ENCODE measurements around the gene TSPAN3. TPM values are rescaled to one million over a fixed set of nuclear protein-coding genes. Genes with fewer than 3 reads are reported as not detected.

The TSPAN3 gene
- total RNA-seq, 2 experiments from 2014 or later = 35.2 to 47.2 TPM

DNA sequence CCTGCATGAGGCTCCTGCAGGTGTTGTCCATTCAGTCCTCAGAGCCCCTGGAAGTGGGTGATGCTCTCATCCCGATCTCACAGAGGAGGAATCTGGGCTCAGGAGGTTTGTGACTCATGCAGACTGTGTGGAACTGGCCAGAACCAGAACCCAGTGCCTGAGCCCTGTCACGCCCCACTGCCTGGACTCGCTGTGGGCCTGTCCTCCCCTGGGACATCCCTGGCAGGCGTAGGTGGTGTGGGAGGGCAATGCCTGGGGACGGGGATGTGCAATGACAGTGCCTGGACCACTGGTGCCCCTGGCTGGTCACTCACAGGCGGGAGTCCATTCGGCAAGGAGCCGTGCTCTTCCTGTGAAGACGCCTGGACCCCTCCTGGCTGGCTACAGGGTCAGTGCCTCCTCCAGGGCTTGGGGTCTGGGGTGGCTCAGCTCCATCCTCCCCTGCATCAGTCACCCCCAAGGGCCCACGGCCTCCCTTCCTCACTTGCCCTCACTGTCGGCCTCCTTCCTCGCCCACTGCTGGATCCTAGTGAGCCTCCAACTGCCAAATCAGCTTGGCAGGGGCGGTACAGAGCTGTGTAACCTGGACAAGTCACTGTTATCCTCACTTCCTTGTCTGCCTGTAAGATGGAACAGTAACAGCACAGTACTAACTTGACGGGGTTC, 61.1 kb downstream of the TSPAN3 start:
- H3K4me2 ChIP-seq (ENCODE audit: low read length) = no peak overlapping the region
- H3K36me3 ChIP-seq (ENCODE audit: insufficient read depth, low read length) = no peaks in the 10 kb centered on the region
- H3K9me2 ChIP-seq (ENCODE audit: insufficient read depth, low read length) = no peaks in the 10 kb centered on the region
- H4K20me1 ChIP-seq (ENCODE audit: insufficient read depth, low read length) = no peaks in the 10 kb centered on the region
- TF ChIP-seq, protein P1, sequence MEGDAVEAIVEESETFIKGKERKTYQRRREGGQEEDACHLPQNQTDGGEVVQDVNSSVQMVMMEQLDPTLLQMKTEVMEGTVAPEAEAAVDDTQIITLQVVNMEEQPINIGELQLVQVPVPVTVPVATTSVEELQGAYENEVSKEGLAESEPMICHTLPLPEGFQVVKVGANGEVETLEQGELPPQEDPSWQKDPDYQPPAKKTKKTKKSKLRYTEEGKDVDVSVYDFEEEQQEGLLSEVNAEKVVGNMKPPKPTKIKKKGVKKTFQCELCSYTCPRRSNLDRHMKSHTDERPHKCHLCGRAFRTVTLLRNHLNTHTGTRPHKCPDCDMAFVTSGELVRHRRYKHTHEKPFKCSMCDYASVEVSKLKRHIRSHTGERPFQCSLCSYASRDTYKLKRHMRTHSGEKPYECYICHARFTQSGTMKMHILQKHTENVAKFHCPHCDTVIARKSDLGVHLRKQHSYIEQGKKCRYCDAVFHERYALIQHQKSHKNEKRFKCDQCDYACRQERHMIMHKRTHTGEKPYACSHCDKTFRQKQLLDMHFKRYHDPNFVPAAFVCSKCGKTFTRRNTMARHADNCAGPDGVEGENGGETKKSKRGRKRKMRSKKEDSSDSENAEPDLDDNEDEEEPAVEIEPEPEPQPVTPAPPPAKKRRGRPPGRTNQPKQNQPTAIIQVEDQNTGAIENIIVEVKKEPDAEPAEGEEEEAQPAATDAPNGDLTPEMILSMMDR (conservative IDR thresholded peaks at IDR 0.05; ENCODE audit: low read length) = no peak
- no peak for TF ChIP-seq EZH2phosphoT487 (IDR thresholded peaks at IDR 0.05; ENCODE audit: borderline replicate concordance, low read depth, low read length)
- intact Hi-C loops (cut with micrococcal nuclease; ENCODE audit: unreplicated experiment) = loop anchor here (10.0 kb wide), 1 partner anchor 105 kb away; the partner anchor contains the start of gene SCAPER
- no peaks in the 10 kb centered on the region for H3K4me1 ChIP-seq (ENCODE audit: insufficient read depth, low read length, poor library complexity, severe bottlenecking)
- POLR2A ChIA-PET = no interaction called here
- no peaks in the 10 kb centered on the region for H3K9me3 ChIP-seq (ENCODE audit: low read length)
- no peak for DNase-seq (ENCODE audit: low spot score)
- BruUV-seq (replicated peaks) = no TSS peak
- no peak overlapping the region for H2AFZ ChIP-seq (ENCODE audit: low read length)
- CTCF ChIA-PET (ENCODE audit: unreplicated experiment) = no interaction called here
- H3K4me3 ChIP-seq (ENCODE audit: low read depth, low read length, poor library complexity, severe bottlenecking) = no peak overlapping the region
- no peak overlapping the region for H3K27ac ChIP-seq (ENCODE audit: low read depth, low read length, poor library complexity, severe bottlenecking)
- H3K79me2 ChIP-seq (ENCODE audit: insufficient read depth, low read depth, low read length) = no peaks in the 10 kb centered on the region

DNA sequence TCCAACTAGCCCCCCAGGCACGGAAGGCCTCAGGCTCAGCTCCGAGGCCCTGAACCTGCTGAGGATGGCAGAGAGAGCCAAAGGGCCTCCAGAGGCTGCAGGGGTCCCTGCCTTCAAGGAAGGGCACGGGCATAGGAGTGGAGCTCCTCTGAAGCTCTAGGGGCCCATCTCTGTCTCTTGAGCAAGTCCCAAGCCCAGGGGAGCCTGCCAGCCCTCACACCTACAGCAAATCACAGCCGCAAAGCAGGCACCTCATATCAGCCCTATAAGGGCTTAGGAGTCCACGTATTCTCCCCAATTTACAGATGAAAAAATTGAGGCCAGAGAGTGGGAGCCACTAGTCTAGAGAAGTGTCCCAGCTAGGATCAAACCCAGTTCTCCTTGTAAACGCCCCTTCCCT, 61.7 kb downstream of the TSPAN3 start:
- ChIA-PET CTCF (ENCODE audit: unreplicated experiment) (no interaction called here), POLR2A (no interaction called here)
- no peaks in the 10 kb centered on the region for H4K20me1 ChIP-seq (ENCODE audit: insufficient read depth, low read length)
- no peak overlapping the region for H3K27ac ChIP-seq (ENCODE audit: low read depth, low read length, poor library complexity, severe bottlenecking)
- H3K4me1 ChIP-seq (ENCODE audit: insufficient read depth, low read length, poor library complexity, severe bottlenecking) = peaks cover 4% of the 10 kb centered on the region
- no peaks in the 10 kb centered on the region for H3K36me3 ChIP-seq (ENCODE audit: insufficient read depth, low read length)
- DNase-seq (ENCODE audit: low spot score) = no peak
- H3K79me2 ChIP-seq (ENCODE audit: insufficient read depth, low read depth, low read length) = no peaks in the 10 kb centered on the region
- H3K9me3 ChIP-seq (ENCODE audit: low read length) = no peaks in the 10 kb centered on the region
- H3K4me3 ChIP-seq (ENCODE audit: low read depth, low read length, poor library complexity, severe bottlenecking) = no peak overlapping the region
- intact Hi-C loops (cut with micrococcal nuclease; ENCODE audit: unreplicated experiment) = loop anchor here (10.0 kb wide), 1 partner anchor 104 kb away; the partner anchor contains the start of gene SCAPER
- H3K4me2 ChIP-seq (ENCODE audit: low read length) = no peak overlapping the region
- no peak for TF ChIP-seq EZH2phosphoT487 (IDR thresholded peaks at IDR 0.05; ENCODE audit: borderline replicate concordance, low read depth, low read length)
- TF ChIP-seq, protein P1 (conservative IDR thresholded peaks at IDR 0.05; ENCODE audit: low read length) = no peak
- H3K9me2 ChIP-seq (ENCODE audit: insufficient read depth, low read length) = no peaks in the 10 kb centered on the region
- BruUV-seq (replicated peaks) = no TSS peak
- H2AFZ ChIP-seq (ENCODE audit: low read length) = no peak overlapping the region

DNA sequence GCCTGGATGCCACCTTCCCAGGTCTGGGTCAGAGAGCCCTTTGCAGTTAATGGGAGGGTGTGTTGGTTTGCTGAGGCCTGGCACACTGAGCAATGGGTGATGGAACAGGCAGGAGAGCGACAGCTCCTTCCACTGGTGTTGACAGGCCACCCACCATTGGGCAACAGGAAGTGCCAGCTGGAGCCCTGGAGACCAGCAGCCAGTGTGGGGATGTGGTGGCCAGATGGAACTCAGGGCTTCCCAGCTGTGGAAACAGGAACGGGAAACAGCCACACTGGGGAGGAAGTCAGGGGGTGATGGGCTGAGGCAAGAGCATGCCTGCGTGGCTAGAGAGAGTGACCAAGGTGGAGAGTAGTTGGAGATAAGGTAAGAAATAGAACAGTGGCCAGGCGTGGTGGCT, 66.7 kb downstream of the TSPAN3 start:
- POLR2A ChIA-PET = no interaction called here
- no peak overlapping the region for H3K27ac ChIP-seq (ENCODE audit: low read depth, low read length, poor library complexity, severe bottlenecking)
- H3K9me2 ChIP-seq (ENCODE audit: insufficient read depth, low read length) = no peaks in the 10 kb centered on the region
- no peaks in the 10 kb centered on the region for H3K36me3 ChIP-seq (ENCODE audit: insufficient read depth, low read length)
- H3K79me2 ChIP-seq (ENCODE audit: insufficient read depth, low read depth, low read length) = no peaks in the 10 kb centered on the region
- no peak for TF ChIP-seq EZH2phosphoT487 (IDR thresholded peaks at IDR 0.05; ENCODE audit: borderline replicate concordance, low read depth, low read length)
- peak; percentile 34 for DNase-seq (ENCODE audit: low spot score)
- peak overlapping the region; percentile 66; the same call in 1 of the 2 replicates for H2AFZ ChIP-seq (ENCODE audit: low read length)
- BruUV-seq (replicated peaks) = no TSS peak
- H4K20me1 ChIP-seq (ENCODE audit: insufficient read depth, low read length) = no peaks in the 10 kb centered on the region
- H3K4me1 ChIP-seq (ENCODE audit: insufficient read depth, low read length, poor library complexity, severe bottlenecking) = peaks cover 29% of the 10 kb centered on the region
- CTCF ChIA-PET (ENCODE audit: unreplicated experiment) = no interaction called here
- peak overlapping the region; percentile 57 for H3K4me2 ChIP-seq (ENCODE audit: low read length)
- no peaks in the 10 kb centered on the region for H3K9me3 ChIP-seq (ENCODE audit: low read length)
- intact Hi-C loops (cut with micrococcal nuclease; ENCODE audit: unreplicated experiment) = loop anchor here (10.0 kb wide), 1 partner anchor 99 kb away; the partner anchor contains the start of gene SCAPER
- no peak overlapping the region for H3K4me3 ChIP-seq (ENCODE audit: low read depth, low read length, poor library complexity, severe bottlenecking)

Measured in OCI-LY7 (cell line).